ENCODE measurements around the gene OOSP1.

GRCh38 chr11:59943997-59944714, 5.9 kb downstream of the OOSP1 start:
- no peak for TF ChIP-seq CTCF (IDR thresholded peaks at IDR 0.05)
- no peak for TF ChIP-seq POLR2A (IDR thresholded peaks at IDR 0.05)

Measured in testis (tissue), 2 donors.